ENCODE data around the gene GMIP.

The GMIP gene

GRCh38 chr19:19657397-19657783 lies 13.9 kb upstream of the GMIP start:
- DNase-seq (ENCODE audit: low read depth in 2 of 2) = no peak

GRCh38 chr19:19656451-19657396 lies 13.3 kb upstream of the GMIP start:
- no peak for DNase-seq (ENCODE audit: low read depth in 2 of 2)

DNA sequence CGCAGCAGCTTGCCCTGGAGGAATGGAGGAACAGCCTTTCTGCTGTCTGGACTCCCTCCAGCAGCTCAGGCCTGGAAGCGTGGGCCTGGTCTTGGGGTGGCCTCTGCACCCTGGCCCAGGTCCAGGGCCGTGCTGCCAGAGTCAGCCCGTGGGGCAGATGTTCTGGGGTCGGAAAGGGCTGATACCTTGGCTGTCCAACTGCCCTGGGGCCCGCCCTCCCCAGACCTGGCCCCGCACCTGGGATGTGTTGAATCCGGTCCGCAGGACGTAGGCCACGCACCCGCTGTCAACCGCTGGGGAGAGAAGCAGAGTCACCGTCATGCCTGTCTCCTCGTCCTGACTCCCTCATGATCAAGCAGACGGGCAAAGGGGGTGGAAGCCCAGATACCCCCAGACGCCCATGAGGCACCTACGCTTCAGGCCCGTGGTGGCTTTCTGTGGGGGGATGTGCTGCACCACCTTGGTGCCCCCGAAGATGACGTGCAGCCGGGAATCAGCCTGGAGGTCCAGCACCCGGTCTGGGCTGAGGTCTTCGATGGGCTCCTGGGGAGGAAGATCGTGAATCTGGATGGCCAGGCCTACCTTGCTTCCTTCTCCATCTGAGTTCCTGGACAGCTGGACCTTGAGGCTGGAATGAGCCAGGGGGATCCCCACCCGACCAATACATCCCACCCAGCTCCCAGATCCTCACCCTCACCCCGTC lies 12.3 kb upstream of the GMIP start:
- no peak for DNase-seq (ENCODE audit: low read depth in 2 of 2)

DNA sequence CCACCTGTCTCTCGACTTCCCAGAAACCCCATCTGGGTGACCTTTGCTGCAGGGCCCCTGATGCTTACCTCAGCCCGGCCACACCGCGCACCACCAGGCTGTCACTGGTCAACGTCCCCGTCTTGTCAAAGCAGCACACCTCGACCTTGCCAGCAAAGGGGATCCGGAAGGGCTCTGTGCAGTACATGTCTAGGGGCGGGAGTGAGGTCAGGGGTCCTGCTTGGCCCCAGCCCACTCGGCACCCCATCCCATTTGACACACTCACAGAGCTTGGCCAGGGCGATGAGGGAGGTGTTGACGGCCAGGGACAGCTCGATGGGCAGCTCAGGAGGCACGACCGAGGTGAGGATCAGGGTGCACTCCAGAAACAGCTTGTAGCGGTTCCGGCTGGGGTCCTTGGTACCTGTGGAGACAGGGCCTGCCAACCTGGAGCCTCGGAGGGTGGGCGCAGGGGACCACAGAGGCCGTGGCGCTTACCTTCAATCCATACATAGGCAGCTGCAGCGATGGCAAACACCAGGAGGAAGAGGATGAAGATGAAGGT lies 11.7 kb upstream of the GMIP start:
- no peak for DNase-seq (ENCODE audit: low read depth in 2 of 2)

DNA sequence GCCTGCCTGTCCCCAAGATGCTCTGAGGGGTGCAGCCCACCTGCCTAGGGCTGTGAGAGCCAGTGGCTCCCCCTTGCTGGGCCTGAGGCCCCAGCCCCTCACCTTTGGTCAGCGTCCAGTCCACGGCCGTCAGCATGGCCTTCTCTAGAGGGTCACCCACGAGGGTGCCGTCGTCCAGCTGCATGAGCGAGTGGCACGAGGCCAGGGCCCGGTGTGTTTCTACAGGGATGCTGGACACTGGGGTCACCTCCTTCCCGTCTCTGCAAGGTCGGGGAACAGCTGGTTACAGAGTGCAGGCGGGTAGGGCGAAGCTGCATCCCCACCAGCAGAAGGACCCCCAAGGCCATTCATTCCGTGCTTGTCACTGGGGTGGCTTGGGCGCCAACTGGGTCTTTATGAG lies 11.0 kb upstream of the GMIP start:
- DNase-seq (ENCODE audit: low read depth in 2 of 2) = no peak

- no peak for DNase-seq (ENCODE audit: low read depth in 2 of 2)
Measured at GRCh38 chr19:19653597-19654147, 10.2 kb upstream of the GMIP start.

DNA sequence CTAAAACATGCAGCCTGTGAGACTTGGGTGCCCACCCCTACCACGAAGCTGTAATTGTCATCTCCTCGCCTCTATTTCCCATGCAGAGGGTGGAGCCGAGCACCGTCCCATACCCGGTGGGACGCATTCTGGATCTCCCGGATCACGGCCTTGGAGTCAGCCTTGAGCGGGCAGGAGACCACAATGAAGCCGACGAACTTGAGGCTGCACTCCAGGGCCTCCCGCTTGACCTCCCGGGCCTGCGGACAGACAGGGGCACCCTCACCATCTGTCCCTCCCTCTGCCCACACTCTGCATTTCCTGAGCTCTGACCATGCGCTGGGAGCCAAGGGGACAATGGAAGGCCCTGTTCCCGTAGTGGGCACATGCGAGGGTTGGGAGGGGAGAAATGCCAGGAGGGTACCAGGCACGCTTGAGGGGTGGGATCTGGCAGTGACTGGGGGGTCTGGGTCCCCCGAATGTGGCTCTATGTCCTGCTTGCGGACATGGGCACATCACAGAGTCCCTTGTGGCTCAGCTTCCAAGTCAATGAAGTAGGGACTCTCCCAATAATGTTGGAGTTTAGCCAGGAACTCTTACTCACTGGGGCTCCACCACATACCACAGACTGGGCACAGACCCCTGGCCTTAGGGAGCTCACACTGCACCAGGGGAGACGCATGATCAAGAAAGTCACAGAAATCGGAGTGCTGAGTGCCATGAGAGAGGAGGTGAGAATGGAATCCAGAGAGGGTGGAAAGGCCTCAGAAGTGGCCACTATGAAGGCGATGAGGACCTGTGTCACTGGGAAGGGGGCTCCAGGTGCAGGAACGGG lies 9.2 kb upstream of the GMIP start:
- DNase-seq (ENCODE audit: low read depth in 2 of 2) = no peak

GRCh38 chr19:19651076-19651475 lies 7.6 kb upstream of the GMIP start:
- DNase-seq (ENCODE audit: low read depth in 2 of 2) = no peak

DNA sequence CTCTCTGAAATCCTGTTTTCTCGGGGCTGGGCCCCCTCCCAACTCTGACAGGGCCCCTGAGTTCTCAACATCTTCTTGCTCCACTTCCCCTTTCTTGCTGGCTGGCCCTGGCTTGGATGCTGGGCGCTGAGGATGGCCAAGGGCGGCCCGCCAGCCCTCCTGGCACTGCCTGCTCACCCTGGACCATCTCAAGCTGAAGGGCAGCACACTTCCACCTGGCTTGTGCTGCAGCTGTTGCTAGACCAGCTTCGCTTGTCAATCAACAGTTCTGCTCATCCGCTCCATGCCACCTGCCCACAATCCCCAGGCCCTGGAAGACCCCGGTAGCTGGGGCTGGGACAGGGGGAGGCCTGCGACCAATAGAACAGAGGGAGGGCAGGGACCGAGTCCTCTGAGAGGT lies 6.9 kb upstream of the GMIP start:
- no peak for DNase-seq (ENCODE audit: low read depth in 2 of 2)

DNA sequence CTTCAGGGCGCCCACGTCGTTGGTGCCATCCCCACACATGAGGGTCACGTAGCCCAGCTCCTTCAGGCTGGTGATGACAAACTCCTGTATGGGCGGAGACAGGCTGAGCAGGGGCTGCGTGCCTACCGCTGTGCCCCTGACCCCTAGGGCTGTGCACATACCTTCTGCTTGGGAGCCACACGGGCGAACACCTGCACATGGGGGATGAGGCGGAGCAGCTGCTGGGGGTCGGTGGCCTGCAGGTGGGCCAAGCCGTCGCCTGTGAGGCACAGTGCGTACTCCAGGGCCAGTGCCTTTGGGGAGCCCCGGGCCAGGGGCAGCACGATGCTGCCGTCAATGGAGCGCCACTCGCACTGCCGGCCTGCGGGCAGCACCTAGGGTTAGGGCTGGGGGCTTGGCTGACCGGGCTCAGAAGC lies 6.1 kb upstream of the GMIP start:
- no peak for DNase-seq (ENCODE audit: low read depth in 2 of 2)

DNA sequence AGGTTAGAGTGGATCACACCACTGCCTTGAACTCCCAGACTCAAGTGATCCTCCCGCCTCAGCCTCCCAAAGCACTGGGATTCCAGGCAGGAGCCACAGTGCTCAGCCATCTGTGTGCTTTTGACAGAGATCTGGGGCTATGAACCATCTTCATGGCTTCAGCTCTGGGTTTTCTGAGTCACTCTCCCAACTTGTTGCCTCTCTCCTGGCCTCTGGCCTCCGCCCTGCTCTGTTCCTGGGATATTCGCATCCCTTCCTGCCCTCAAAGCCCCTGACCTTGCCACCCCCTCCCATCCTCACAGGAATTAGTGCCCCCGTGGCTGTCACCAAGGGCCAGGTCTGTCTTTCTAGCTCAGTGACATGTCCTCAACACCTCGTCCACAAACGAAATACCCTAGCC lies 5.7 kb upstream of the GMIP start:
- DNase-seq (ENCODE audit: low read depth in 2 of 2) = no peak

- DNase-seq (ENCODE audit: low read depth in 2 of 2) = no peak
Measured at GRCh38 chr19:19647037-19647835, 3.8 kb upstream of the GMIP start.

GRCh38 chr19:19645233-19645870 lies 1.9 kb upstream of the GMIP start:
- DNase-seq (ENCODE audit: low read depth in 2 of 2) = no peak

DNA sequence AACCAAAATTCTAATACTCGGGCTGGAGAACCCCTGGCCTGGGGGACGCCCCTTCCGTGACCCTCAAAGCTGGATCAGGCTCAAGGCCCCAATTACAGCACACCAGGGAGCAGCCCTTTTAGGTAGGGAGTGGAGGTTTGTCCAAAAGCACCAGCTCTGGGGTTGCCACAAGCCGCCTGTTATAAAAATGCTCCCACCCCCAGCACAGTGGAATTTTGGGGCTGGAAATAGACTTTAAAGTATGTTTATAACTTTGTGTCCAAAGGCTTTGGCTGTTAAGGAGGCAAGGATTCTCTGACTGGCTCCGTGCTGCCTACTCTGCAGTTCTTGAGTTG lies 564 bp upstream of the GMIP start:
- DNase-seq (ENCODE audit: low read depth in 2 of 2) = no peak

- no peak for DNase-seq (ENCODE audit: low read depth in 2 of 2)
Measured at GRCh38 chr19:19642506-19643157, 825 bp downstream of the GMIP start.

GRCh38 chr19:19637523-19638251 lies 5.8 kb downstream of the GMIP start:
- no peak for DNase-seq (ENCODE audit: low read depth in 2 of 2)

- DNase-seq (ENCODE audit: low read depth in 2 of 2) = no peak
Measured at GRCh38 chr19:19637186-19637522, 6.3 kb downstream of the GMIP start.

GRCh38 chr19:19636573-19637185 lies 6.8 kb downstream of the GMIP start:
- DNase-seq (ENCODE audit: low read depth in 2 of 2) = no peak

GRCh38 chr19:19635313-19635702 lies 8.1 kb downstream of the GMIP start:
- DNase-seq (ENCODE audit: low read depth in 2 of 2) = no peak
